ENCODE measurements around the gene GLRX5.
A peak's percentile ranks its signal among the peaks of the same experiment; 100 is the strongest.
"Not testable (repeated sequence)": the region's sequence is repeated elsewhere in the genome, so short reads cannot be mapped to it uniquely, and the experiment has no call there.

GLRX5 gene

DNA sequence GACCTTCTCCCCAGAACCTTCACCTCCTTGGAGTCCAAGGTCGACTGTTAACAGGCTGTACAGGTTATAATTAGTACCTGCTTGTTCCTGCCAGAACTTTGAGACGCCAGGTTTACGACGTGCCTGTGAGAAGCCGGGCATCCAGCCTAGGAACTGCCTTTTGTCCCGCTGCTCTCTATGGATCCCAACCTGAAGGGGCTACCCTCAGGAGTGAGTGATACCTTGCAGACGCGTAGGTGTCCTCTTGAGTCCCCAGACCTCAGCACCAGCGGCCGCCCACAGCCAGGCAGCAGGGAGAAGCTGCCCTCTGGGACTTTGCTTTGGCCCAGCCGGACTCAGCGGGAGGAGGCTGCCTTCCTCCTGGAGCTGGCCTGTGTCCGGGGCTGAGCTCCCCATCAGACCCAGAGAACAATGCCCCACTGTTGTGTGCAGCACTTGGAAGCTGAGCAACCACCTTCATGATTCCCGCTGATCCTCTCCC, 34.6 kb upstream of the GLRX5 start:
- DNase-seq, result no peak

DNA sequence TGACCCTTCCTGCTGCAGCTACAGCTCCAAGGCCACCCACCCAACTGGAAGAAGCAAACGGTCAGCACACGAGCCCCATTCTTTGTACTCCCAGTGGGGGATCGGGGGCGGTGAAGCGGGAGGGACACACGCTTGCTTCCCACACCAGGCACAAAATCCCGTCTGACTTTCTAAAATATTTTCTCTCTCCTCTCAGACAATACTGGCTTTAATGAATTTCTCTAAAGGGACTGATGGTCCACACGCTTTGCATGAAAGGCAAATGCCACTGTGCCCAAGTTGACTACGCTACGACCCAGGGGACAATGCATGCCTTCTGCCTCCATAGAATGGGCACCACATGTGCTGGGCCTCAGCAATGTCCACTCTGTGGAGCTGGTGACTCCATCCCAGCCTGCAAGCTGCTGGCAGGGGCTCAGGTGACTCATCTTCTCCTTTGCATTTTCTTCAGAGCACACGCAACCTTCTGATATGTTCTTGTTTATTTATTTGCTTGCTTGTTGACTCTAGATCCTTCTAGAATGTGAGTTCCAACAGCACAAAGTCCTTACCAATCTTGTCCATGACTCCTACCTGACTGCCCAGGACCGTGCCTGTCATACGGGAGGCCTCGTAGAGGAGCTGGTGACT, 34.0 kb upstream of the GLRX5 start:
- no peak for DNase-seq

- DNase-seq, result no peak
These were observed 32.4 kb upstream of the GLRX5 start for GRCh38 chr14:95502381-95502950.

DNA sequence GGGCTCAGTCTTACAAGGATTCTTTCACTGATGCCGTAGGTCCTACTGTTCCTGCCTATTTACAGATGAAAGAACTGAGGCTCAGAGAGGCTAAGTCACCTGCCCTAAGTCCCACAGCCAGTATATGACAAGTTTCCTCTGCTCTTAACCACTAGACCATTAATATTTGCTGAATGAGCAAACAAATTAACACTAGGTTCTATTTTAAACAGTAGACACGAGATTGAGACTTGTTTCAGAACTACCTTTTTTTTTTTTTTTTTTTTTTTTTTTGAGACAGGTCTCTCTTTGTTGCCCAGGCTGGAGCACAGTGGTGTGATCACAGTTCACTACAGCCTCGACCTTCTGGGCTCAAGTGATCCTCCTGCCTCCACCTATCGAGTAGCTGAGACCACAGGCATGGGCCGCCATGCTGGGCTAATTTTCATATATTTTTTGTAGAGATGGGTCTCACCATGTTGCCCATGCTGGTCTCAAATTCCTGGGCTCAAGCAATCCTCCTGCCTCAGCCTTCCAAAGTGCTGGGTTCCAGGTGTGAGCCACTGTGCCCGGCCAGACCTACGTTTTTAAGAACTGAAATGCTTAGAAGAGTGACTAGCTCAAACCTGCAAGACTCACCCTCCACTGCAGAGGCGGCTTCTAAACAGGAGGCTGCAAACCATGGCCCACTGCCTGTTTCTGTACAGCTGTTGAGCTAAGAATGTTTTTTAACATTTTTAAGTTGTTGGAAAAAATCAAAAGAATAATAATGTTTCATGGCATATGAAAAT, 31.3 kb upstream of the GLRX5 start:
- DNase-seq, result no peak

GRCh38 chr14:95504135-95505029, 30.5 kb upstream of the GLRX5 start:
- DNase-seq, result no peak

GRCh38 chr14:95505030-95505589, 29.7 kb upstream of the GLRX5 start:
- no peak for DNase-seq

- no peak for DNase-seq
These were observed 27.7 kb upstream of the GLRX5 start for GRCh38 chr14:95507174-95507573.

- no peak for DNase-seq
These were observed 27.1 kb upstream of the GLRX5 start for GRCh38 chr14:95507701-95508103.

DNA sequence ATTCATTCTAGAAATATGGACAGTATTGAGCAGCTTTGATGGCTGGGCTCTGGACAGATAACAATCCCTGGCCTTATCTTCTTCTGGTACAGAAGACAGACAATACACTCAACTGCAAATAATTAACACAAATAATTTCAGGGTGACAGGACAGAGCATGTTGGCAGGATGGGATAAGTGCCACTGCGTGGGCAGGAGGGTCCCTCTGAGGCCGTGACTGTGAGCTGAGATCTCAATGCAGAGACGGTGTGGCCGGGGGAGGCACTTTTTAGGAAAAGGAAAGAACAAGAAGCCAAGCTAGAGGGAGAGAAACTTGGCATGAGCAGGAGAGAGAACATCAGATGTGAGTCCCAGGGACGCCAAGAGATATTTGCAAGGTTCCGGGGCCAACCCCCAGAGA, 26.5 kb upstream of the GLRX5 start:
- no peak for DNase-seq

GRCh38 chr14:95509495-95509894, 25.4 kb upstream of the GLRX5 start:
- DNase-seq, result no peak

GRCh38 chr14:95510344-95510743, 24.5 kb upstream of the GLRX5 start:
- DNase-seq, result not testable (repeated sequence)

DNA sequence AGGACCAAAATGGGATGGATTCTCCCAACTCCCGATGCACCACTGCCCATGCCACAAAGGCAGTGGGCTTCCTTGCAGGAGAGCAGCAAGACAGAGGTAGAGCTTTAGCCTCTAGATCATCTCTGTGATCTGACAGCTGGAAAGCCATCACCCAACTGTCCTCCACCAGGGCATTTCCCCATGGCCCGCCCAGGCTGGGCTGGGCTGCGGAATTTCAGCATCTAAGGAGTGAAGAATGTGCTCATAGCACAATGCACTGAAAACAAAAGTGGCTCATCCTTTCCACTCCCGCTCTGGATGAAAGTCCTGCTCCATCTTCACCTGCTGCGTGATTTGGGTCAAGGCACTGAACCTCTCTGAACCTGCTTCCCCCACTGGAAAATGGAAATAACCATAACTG, 24.0 kb upstream of the GLRX5 start:
- no peak for DNase-seq

- DNase-seq, result no peak
These were observed 23.2 kb upstream of the GLRX5 start for GRCh38 chr14:95511687-95512086.

DNA sequence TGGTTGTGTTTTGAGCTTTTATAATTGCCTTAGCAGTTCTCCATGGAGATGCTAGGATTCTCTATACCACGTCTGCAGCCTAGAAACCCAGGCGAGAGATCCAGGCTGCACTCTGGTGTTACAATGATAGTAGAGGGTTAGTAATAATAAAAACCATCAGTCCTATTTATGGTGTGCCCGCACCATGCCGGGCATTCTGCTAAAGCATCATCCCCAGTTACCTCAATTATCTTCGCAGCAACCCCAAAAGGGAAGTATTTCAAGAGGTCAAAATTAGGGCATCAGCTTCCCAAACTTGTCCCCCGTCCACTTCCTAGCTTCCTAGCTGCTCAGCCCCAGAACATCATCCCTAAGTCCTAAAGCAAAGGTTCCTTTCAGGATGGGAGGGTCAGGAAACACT, 21.6 kb upstream of the GLRX5 start:
- DNase-seq, result no peak

- DNase-seq, result no peak
These were observed 20.4 kb upstream of the GLRX5 start for GRCh38 chr14:95514131-95515079.

- no peak for DNase-seq
These were observed 19.8 kb upstream of the GLRX5 start for GRCh38 chr14:95515080-95515489.

- DNase-seq, result peak; percentile 17
These were observed 19.0 kb upstream of the GLRX5 start for GRCh38 chr14:95515596-95516552.

DNA sequence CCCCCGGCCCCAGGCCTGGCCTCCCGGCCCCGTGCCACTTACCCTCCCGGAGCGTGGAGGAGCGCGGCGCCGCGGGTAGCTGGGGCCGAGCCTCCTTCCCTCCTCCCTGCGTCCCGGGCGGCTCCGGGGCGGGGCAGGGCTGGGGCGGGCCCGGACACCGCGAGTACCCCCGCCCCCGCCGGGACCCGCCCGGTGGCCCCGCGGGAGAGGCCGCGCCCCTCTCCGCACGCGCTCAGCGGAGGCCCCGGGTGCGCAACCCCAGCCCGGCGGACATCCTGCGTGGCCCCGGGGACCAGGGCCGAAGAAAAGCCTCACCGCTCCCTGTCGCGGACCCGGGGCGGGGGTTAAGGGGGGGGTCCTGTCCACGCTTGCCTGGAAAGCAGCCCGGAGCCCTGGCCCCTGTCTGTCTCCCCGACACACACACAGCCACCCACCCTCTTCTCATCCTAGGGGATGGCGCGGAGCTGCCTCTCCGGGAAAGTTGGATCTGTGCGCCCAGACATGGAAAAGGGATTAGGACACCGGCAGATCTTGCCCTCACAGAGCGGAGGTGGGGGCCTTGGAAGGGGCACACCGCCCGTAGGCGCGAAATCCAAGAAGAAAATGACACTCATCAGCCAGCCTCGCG, 18.2 kb upstream of the GLRX5 start, which contains the start of gene SYNE3:
Gene SYNE3, minus strand, starts transcription at position 97 of the 628 bp plus-strand sequence. CDS start 40,829 bp downstream, outside the sequence.
- no peak for DNase-seq

GRCh38 chr14:95518045-95518751, 16.7 kb upstream of the GLRX5 start:
- no peak for DNase-seq

Measured in NCI-H2227 treated with DMSO at 0.1 percent for 48 hours (cell line).